HUDEP-2 (cell line): ENCODE measurements around the gene RASA1.

Experiments used
- DNase-seq, 76 experiments: peaks; one replicate each; lab custom pipeline; 2025; ENCODE audit not compliant: unreplicated experiment in 76 of 76; lab: John Stamatoyannopoulos, UW

The RASA1 gene

DNA sequence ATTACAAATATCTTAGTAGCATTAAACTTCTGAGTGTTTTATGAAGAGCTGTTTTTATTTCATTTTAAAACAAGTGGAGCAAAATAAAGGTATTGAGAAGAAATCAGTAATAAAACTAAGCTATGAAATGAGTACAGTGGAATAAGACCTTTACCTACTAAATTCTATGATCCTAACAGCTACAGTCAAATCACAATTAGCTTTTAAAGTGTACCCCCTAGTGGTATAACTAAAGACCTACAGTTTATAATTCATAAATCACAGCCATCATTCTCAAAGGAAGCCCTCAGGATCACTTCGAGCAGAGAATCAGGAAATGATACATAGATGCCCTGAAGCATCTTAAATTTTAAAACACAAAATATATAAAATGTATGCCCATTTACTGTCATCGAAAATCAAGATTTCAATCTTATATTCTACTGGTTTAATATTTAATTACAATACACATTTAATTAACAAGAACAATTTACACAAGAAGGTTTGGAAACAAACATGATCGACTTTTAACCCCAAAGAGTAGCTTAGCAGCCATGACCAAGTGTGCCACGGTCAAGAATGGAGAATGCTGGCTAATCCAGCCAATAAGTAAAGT is 132.7 kb downstream of the RASA1 start:
- peak in 8 of 76 experiments; percentile 2 to 24 (median 4) for DNase-seq

DNA sequence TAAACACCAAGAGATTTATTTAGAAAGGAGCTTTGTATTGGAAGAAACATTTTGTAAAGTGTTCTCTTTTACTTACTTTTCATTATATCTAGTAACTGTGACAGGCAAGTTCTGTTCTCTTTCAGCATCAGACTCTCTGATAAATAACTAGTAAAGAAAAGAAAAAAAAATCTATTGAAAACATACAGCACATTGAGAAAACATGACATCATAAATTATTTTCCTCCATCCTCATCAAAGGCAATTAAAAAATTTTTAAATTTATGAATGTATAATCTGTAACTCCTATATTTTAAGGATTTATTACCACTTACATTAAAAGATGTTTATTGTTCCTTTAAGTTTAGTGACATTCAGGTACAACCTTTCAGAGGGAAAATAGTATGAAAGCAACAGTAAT is 133.9 kb downstream of the RASA1 start:
- no peak for DNase-seq

DNA sequence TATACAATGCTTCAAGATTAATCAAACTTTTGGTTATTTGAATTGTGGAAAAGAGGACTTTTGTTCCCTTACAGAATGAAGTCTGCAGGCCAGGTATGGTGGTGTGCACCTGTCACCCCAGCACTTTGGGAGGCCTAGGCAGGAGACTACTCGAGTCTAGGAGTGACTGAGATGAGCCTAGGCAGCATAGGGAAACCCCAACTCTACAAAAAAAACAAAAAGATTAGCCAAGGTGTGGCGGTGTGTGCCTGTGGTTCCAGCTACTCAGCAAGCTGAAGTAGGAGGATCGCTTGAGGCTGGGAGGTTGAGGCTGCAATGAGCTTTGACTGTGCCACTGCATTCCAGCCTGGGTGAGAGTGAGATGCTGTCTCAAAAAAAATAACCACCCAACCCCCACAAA is 135.7 kb downstream of the RASA1 start:
- DNase-seq: no peak

DNA sequence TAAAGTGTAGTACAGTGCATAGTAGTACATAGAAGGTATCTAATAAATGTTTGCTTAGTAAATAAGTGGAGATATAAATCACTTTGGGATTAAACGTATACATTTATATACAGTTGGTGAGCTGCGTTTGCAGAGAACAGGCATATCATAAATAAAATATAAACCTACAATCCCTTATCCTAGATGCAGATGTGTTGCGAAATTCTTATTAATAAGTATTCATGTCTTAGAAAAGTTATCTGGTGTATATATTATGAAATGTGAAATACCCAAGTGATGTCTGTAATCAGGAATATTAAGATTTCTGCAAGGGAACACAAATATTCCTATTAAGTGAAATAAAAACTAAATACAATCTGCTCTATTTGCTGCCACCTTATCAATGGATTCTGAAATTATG is 136.2 kb downstream of the RASA1 start:
- no peak for DNase-seq

GRCh38 chr5:87404359-87404758 is 136.7 kb downstream of the RASA1 start:
- DNase-seq: no peak

DNA sequence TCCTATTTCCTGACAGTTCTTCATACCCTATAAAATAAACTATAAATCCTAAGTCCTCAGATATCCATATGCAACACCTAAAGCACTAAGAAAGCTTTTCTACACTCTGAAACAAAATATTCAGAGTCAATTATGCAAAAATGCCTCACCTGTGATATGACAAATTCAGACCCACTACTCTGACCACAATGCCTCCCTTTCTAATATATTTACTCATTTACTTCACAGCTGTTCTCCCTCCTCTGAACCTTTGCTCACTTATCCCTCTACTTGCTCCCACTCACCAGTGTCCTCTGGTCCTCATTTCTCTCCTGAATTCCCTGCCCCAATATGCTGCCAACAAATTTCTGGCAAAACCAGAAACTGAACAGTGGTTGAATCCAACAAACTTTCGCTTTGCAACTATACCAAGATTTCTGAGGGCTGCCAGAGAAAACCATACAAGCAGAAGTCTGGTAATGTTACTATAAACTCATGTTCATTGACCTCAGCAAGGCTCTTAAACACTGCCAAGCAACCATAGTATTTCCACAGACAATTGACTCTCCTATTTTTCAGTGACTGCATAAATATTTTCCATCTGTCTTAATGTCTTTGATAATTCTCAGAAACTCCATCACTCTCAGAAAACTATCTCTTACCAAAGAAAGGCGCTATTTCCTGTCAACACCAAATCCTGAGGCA is 137.9 kb downstream of the RASA1 start:
- no peak for DNase-seq

- no peak for DNase-seq
Measured at GRCh38 chr5:87408204-87408603, 140.5 kb downstream of the RASA1 start.

- DNase-seq: no peak
Measured at GRCh38 chr5:87410931-87411330, 143.2 kb downstream of the RASA1 start.

DNA sequence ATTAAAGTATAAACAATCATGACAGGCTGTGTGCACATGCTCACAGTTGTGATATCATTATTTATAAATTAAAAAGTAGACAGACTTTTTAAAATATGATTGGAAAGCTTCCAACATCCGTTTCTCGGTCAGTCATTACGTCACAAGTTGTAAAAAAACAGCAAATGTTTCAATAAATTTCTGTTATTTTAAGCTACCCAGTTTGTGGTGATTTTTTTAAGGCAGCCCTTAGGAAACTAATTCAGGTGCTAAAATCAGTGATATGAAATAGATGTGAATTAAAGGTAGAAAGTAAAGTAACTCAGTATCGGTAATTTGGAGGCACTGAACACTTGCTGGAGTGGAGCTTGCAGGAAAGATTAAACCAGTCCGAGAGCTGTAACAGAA is 143.9 kb downstream of the RASA1 start:
- DNase-seq: peak in 1 of 76 experiments; percentile 19

- peak in 58 of 76 experiments; percentile 2 to 61 (median 19) for DNase-seq
Measured at GRCh38 chr5:87411973-87412629, 144.4 kb downstream of the RASA1 start.

GRCh38 chr5:87412630-87413342 is 145.1 kb downstream of the RASA1 start, which contains the start of gene CCNH:
Gene CCNH (minus strand): TSS chr5:87412930. CDS start chr5:87412794, 136 bp downstream.
- DNase-seq: peak; percentile 18 to 97 (median 93)

DNA sequence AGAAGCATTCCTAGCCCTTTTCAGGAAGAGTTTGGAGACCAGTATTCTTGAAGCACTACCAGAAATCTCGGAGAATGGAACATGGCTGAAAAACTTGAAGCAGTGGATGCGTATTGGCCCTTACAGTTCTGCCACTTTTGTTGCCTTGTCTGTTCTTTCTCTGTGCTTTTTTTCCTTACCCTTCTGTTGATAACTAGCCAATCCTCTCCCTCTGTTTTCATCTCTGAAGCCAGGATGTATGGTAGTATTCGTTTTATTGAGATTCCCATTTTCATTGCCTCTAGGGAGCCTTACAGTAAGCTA is 145.6 kb downstream of the RASA1 start:
- DNase-seq: peak in 4 of 76 experiments; percentile 5 to 25 (median 20)

DNA sequence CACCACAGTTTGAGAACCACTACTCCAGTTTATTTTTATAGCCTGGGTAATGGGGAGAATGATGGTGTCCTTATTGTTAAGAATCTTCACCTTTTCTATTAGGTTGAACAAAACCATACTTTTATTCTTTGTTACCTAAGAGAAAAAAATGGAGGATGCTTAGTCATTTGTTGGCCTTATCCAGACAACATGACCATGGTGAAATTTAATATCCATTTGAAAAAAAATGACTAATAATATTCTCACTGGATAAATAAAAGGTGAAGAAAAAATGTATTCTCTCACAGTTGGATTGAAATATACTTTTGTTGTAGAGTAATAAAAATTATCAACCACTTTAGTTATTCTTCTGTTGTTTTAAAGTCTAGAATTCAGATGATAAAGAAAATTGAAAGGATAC is 150.8 kb downstream of the RASA1 start:
- no peak for DNase-seq

- no peak for DNase-seq
Measured at GRCh38 chr5:87421307-87421706, 153.6 kb downstream of the RASA1 start.

GRCh38 chr5:87423755-87424154 is 156.1 kb downstream of the RASA1 start:
- no peak for DNase-seq

GRCh38 chr5:87430863-87431457 is 163.3 kb downstream of the RASA1 start:
- DNase-seq: no peak

- no peak for DNase-seq
Measured at GRCh38 chr5:87432460-87432859, 164.8 kb downstream of the RASA1 start.

DNA sequence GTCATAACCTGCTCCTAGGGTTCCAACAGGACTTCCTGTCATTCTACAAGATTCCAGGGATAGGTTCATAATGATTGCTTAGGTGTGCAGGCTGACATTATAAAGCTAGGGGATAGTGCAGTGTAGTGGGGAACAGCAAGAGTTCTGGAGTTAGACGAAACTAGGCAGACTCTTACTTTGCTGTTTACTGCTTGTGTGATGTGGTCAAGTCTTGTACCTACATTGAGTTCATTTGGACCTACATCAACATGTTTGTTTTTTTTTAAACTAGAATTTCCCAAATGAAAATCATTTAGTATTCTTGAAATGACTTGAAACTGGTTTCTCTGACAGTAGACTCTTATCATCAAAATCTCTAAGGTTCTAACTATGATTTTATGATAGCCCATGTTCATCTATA is 166.3 kb downstream of the RASA1 start:
- no peak for DNase-seq

DNA sequence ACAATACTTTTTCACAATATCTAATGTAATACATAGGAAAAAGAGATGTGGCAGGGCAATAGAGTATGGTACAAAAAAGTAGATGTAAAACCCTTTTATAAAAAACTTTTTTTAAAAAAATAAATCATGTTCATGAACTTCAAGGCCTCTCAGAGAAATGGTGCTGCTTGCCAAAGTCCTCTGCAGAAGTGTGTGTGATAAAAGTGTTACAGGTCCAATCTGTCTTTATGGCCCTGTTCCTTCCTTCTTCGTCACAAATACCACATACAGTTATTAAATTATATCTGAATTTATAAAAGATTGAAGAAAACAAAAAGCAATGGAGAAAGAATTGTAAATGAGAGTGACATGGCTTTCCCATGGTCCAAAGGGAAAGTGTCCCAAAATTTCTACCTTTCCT is 166.8 kb downstream of the RASA1 start:
- DNase-seq: no peak

GRCh38 chr5:87435144-87435694 is 167.5 kb downstream of the RASA1 start:
- DNase-seq: no peak

- no peak for DNase-seq
Measured at GRCh38 chr5:87437724-87438123, 170.0 kb downstream of the RASA1 start.
